ENCODE measurements around the gene ARHGEF17. TPM values are rescaled to one million over a fixed set of nuclear protein-coding genes. Genes with fewer than 3 reads are reported as not detected.

ARHGEF17 gene
- total and polyA plus RNA-seq, 2 of the 8 experiments (the other 6 are each of a cell fraction or from before 2014, with no cell fraction given), result 11.3 to 14.6 TPM

DNA sequence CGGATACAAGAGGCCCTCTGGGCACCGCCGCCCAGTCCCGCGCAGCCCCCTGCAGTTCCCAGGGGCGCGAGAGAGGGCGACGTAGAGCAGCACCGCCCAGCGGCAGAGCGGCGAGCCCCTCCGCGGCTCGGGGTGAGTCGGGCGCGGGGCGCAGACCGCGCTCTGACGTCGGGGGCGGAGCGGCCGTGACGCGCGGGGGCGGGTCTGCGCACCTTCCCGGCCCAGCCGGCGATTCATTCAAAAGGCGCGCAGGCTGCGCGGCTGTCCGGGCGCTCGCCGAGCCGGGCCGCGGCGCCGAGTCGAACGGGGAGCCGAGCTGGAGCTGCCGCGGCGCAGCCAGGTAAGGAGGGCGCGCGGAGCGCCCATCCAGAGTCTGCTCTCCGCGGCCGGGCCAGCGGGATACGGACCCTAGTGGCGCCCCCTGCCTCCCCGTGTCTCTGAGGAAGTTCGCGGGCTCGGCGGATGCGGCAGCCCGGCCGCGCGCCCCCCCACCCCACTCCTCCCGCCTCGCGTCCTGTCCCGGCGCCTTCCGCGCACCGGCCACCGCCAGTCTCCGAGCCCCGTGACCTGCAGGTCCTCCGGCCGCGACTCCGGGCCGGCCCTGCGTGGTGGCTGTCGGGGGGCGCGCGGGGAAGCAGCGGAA is 68.2 kb downstream of the ARHGEF17 start, which contains the start of gene RELT:
RELT (plus strand) TSS at position 240 of the 643 bp plus-strand sequence. CDS start 12,738 bp downstream, outside the sequence.
- no peak within 1 kb of the TSS for H3K27ac ChIP-seq (ENCODE audit: low read depth, low read length)
- ChIA-PET POLR2A (ENCODE audit: partially characterized antibody) (interaction anchor here (1.0 kb wide), 2 partner anchors 67 to 71 kb away, joined by 3 to 4 read pairs; no protein-coding TSS in a partner anchor), CTCF (ENCODE audit: partially characterized antibody) (interaction anchor here (0.5 to 59.1 kb wide), 4 partner anchors 9 to 1449 kb away, joined by 3 to 1456 read pairs (median 4); no protein-coding TSS in a partner anchor)
- H2AFZ ChIP-seq (ENCODE audit: low read length), result peak within 1 kb of the TSS; percentile 86
- H2AK5ac ChIP-seq (ENCODE audit: low read depth, low read length), result peak within 1 kb of the TSS; percentile 32; the same call in 1 of the 2 replicates
- peaks cover 0 to 10% of the 10 kb centered on the region in 2 experiments for H4K20me1 ChIP-seq (replicated peaks in 1 of 2; ENCODE audit: control insufficient read depth in 1 of 2, insufficient read depth in 2 of 2, low read length in 2 of 2)
- peak within 1 kb of the TSS; percentile 87 for H3K18ac ChIP-seq (ENCODE audit: extremely low read depth, low read length)
- H4K5ac ChIP-seq (ENCODE audit: insufficient read length, low read depth, low read length), result no peak within 1 kb of the TSS
- H3K36me3 ChIP-seq (ENCODE audit: control insufficient read depth in 2 of 4, insufficient read depth in 4 of 4, low read length in 3 of 4), result no peaks in the 10 kb centered on the region
- no peak within 1 kb of the TSS for H2BK120ac ChIP-seq (replicated peaks; ENCODE audit: low read depth, low read length)
- DNase-seq (ENCODE audit: low read depth in 1 of 2, low spot score in 2 of 2), result peak; percentile 71 to 100
- H2BK12ac ChIP-seq (ENCODE audit: low read depth, low read length), result peak within 1 kb of the TSS; percentile 80; the same call in 1 of the 2 replicates
- FAIRE-seq, result no peak
- peaks cover 6% of the 10 kb centered on the region; the same call in 1 of the 2 replicates for H3K79me1 ChIP-seq (ENCODE audit: low read depth, low read length)
- H3K23ac ChIP-seq (ENCODE audit: insufficient read length), result no peak within 1 kb of the TSS
- peak within 1 kb of the TSS; percentile 89 to 99 for H3K4me2 ChIP-seq (ENCODE audit: insufficient read depth in 1 of 2, low read depth in 2 of 2, low read length in 2 of 2)
- peak within 1 kb of the TSS; percentile 48 to 88 (median 72) for H3K4me3 ChIP-seq (ENCODE audit: extremely low read depth in 1 of 4, insufficient read depth in 2 of 4, low read depth in 3 of 4, low read length in 4 of 4)
- peak within 1 kb of the TSS; percentile 12 to 62 (median 54); a peak in 6 of 7 replicates for H3K9ac ChIP-seq (replicated peaks in 1 of 4; ENCODE audit: extremely low read depth in 1 of 4, low read depth in 3 of 4, low read length in 3 of 4)
- H3K27me3 ChIP-seq (replicated peaks in 1 of 4; ENCODE audit: control insufficient read depth in 3 of 4, extremely low read depth in 1 of 4, insufficient read depth in 3 of 4, low read length in 3 of 4), result peaks cover 0 to 15% (median 9%) of the 10 kb centered on the region in 4 experiments; a peak in 4 of 7 replicates
- no peak within 1 kb of the TSS for H4K91ac ChIP-seq (replicated peaks; ENCODE audit: insufficient read length, low read length)
- no peaks in the 10 kb centered on the region for H3K9me3 ChIP-seq (ENCODE audit: insufficient read depth in 2 of 2, low read depth in 1 of 2, low read length in 1 of 2)
- no peak within 1 kb of the TSS for H3K4ac ChIP-seq (replicated peaks; ENCODE audit: insufficient read length, low read depth, low read length)
- H3K56ac ChIP-seq (replicated peaks; ENCODE audit: insufficient read length, low read depth, low read length), result no peak within 1 kb of the TSS
- WGBS, 2 experiments (ENCODE audit: extremely low coverage in 1 of 2, insufficient coverage in 1 of 2, insufficient read length in 1 of 2, insufficient replicate concordance in 2 of 2, low coverage in 1 of 2, low lambda C conversion rate in 2 of 2, missing lambda C conversion rate in 1 of 2), result 2% methylated on average over 54 of the region's 96 CpGs; no CpG with 5 or more reads in 1 of the 2 experiments
- H2BK15ac ChIP-seq (ENCODE audit: low read length), result 0 out of 2 replicates have a peak within 1 kb of the TSS, but pooled peaks have one; percentile 36
- H3K23me2 ChIP-seq (ENCODE audit: low read depth, low read length), result peaks cover 8% of the 10 kb centered on the region
- no peak within 1 kb of the TSS for H2BK20ac ChIP-seq (ENCODE audit: low read length)
- no peaks in the 10 kb centered on the region; a peak in 1 of 4 replicates for H3K79me2 ChIP-seq (ENCODE audit: control insufficient read depth in 1 of 2, insufficient read depth in 2 of 2, low read length in 2 of 2)
- peak within 1 kb of the TSS; percentile 60; the same call in 1 of the 2 replicates for H4K8ac ChIP-seq (ENCODE audit: extremely low read depth, insufficient read depth, low read length)
- no peak within 1 kb of the TSS; the same call in 1 of the 2 replicates for H2BK5ac ChIP-seq (ENCODE audit: low read depth, low read length)
- no peak within 1 kb of the TSS for H3K14ac ChIP-seq (ENCODE audit: insufficient read length)
- peaks cover 3 to 13% (median 8%) of the 10 kb centered on the region in 4 experiments for H3K4me1 ChIP-seq (replicated peaks in 1 of 4; ENCODE audit: control insufficient read depth in 3 of 4, insufficient read depth in 4 of 4, low read length in 3 of 4)
- peak; percentile 49 to 56 for TF ChIP-seq RAD21 (IDR thresholded peaks at IDR 0.05 in 1 of 2, conservative IDR thresholded peaks at IDR 0.05 in 1 of 2; ENCODE audit: low read depth in 2 of 2, low read length in 2 of 2)
- no peak for TF ChIP-seq JUND (IDR thresholded peaks at IDR 0.05; ENCODE audit: low read length)
- no peak for TF ChIP-seq ZNF274 (IDR thresholded peaks at IDR 0.05; ENCODE audit: borderline replicate concordance, extremely low read depth, low read length)
- no peak for TF ChIP-seq RNF2 (IDR thresholded peaks at IDR 0.05; ENCODE audit: borderline replicate concordance, low read depth, low read length, missing control alignments, poor library complexity, severe bottlenecking)
- TF ChIP-seq YY1 (IDR thresholded peaks at IDR 0.05; ENCODE audit: low read depth, low read length), result no peak
- no peak for TF ChIP-seq SP2 (IDR thresholded peaks at IDR 0.05; ENCODE audit: low read length)
- peak in 1 of 2 experiments; percentile 93; a peak in 2 of 3 replicates for TF ChIP-seq POLR2A (IDR thresholded peaks at IDR 0.05; ENCODE audit: control extremely low read depth in 1 of 2, low read depth in 2 of 2, low read length in 2 of 2)
- peak; percentile 82 for TF ChIP-seq TAF7 (optimal IDR thresholded peaks at IDR 0.05; ENCODE audit: borderline replicate concordance, low read depth, low read length)
- TF ChIP-seq TAF1 (IDR thresholded peaks at IDR 0.05; ENCODE audit: low read depth, low read length), result peak; percentile 89
- peak; percentile 1; the same call in 1 of the 2 replicates for TF ChIP-seq POLR2AphosphoS5 (IDR thresholded peaks at IDR 0.05; ENCODE audit: low read depth, low read length)
- peak; percentile 67 for TF ChIP-seq ASH2L (IDR thresholded peaks at IDR 0.05; ENCODE audit: low read length)

Data from H1 (cell line).